ENCODE data around the gene RIPOR3. TPM values are rescaled to one million over a fixed set of nuclear protein-coding genes. Genes with fewer than 3 reads are reported as not detected.

Gene RIPOR3
- total RNA-seq, 1 donor from 2014 or later: 15.1 TPM

DNA sequence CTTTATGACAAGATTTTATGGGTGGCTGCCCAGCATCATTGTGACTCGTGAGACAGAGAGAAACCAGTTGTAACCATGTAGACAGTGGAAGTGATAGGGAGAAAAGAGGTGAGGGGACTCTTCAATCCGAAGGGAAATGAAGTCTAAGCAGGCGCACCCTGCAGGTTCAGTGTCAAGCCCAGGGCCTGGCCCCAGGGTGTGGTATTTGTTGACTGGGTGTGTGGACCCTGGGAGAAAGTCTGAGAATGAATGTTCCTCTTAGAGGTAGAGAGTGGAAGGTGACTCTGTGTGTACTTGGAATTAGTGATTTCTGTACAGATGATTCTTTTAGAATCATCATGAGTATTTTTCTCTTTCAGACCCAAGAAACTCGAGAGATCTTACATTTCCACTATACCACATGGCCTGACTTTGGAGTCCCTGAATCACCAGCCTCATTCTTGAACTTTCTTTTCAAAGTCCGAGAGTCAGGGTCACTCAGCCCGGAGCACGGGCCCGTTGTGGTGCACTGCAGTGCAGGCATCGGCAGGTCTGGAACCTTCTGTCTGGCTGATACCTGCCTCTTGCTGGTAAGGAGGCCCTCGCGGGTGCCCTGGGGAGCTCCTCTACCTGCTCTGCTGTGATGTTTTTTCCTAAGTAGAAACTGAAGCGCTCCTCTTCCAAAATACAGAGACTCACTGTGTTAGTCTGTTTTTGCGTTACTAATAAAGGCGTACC is 113.1 kb downstream of the RIPOR3 start:
- DNase-seq (ENCODE audit: low spot score in 2 of 2): peak in 1 of 2 donors; percentile 39
- Histone ChIP-seq H3K4me3 (no peak overlapping the region), H3K36me3 (peaks cover 65 to 79% of the 10 kb centered on the region in 2 donors), H3K4me1 (peaks cover 4 to 10% of the 10 kb centered on the region in 2 donors), H3K27ac (no peak overlapping the region), H3K27me3 (no peaks in the 10 kb centered on the region), H3K9me3 (no peaks in the 10 kb centered on the region)
- TF ChIP-seq, protein P1, sequence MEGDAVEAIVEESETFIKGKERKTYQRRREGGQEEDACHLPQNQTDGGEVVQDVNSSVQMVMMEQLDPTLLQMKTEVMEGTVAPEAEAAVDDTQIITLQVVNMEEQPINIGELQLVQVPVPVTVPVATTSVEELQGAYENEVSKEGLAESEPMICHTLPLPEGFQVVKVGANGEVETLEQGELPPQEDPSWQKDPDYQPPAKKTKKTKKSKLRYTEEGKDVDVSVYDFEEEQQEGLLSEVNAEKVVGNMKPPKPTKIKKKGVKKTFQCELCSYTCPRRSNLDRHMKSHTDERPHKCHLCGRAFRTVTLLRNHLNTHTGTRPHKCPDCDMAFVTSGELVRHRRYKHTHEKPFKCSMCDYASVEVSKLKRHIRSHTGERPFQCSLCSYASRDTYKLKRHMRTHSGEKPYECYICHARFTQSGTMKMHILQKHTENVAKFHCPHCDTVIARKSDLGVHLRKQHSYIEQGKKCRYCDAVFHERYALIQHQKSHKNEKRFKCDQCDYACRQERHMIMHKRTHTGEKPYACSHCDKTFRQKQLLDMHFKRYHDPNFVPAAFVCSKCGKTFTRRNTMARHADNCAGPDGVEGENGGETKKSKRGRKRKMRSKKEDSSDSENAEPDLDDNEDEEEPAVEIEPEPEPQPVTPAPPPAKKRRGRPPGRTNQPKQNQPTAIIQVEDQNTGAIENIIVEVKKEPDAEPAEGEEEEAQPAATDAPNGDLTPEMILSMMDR (IDR thresholded peaks at IDR 0.05): no peak
- intact Hi-C loops (cut with DNase I): loop anchor here (5.0 kb wide), 1 partner anchor 96 kb away; no protein-coding TSS in a partner anchor

DNA sequence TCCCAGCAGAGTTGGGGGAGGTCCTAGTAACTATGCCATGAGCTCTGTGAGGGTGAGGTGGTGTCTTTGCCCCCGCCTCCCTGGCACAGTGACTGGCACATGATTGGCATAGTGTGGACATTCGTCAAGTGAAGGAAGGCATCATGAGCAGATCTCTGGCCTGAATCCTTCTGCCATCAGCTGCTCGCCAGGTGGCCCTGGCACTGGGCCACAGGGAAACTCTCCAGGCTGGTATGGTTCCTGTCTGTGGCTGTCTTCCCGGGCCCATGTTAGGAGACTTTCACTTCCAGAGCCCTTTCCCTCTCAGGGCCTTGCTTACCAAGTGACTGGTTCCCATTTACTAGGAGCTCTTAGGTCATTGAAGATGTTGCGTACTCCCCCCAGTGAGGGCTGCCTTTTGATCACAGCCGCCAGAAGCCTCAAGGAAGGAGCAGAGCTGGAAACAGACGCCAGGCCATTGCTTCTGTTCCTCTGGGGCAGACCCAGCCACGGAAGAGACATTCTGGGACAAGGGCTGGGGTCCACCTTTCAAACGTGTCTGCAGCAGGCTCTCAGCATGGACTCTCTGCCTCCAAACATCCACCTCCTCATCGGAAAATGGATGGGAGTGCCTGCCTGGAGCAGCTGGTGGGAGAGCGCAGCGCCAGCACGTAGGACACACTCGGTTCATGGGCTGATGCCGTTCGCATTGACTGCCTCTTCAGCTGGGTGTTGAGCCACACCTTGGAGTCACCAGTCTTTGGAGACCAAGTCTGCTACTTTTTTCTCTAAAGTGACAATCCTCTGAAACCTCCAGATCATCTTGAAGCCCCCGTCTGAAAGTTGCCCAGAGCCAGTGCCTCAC is 113.9 kb downstream of the RIPOR3 start:
- peak in 1 of 2 donors; percentile 58 for DNase-seq (ENCODE audit: low spot score in 2 of 2)
- intact Hi-C loops (cut with DNase I): loop anchor here (5.0 kb wide), 1 partner anchor 95 kb away; no protein-coding TSS in a partner anchor
- H3K4me1 ChIP-seq: peaks cover 11 to 18% of the 10 kb centered on the region in 2 donors
- no peaks in the 10 kb centered on the region for H3K9me3 ChIP-seq
- no peak overlapping the region for H3K4me3 ChIP-seq
- TF ChIP-seq, protein P1 (IDR thresholded peaks at IDR 0.05): no peak
- H3K36me3 ChIP-seq: peaks cover 57 to 71% of the 10 kb centered on the region in 2 donors
- H3K27ac ChIP-seq: no peak overlapping the region
- no peaks in the 10 kb centered on the region for H3K27me3 ChIP-seq

DNA sequence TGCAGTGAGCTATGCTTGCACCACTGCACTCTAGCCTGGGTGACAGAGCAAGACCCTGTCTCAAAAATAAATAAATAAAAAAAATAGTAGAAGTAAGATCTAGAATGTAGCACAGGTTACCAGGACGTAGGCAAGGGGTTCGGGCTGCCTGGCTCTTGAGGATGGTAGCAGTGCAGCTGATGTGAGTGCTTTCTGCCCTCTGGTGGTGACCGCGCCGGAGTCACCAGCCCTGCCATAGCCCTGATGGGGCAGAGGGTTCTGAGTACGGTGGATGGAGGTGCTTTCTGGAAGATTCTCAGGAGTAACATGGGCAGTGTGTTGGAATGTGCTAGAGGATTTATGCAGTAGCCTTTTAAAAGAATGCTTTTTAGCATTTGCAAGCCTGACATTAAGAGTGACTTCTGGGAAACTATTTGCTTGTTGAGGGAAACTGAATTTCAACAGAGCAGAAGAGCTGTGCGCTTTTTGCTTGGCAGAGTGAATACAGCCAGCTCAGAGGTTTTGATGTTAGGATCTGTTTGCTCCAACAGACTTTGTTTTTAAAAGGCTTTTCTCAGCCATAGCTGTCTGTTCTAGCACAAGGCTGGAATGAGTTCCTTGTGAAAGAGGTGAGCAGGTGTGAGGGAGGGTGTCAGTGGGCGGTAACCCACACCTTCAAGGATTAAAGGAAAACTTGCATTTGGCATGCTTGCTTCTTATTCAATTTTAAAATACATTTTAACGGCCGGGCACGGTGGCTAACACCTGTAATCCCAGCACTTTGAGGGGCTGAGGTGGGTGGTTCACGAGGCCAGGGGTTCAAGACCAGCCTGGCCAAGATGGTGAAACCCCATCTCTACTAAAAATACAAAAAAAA is 115.2 kb downstream of the RIPOR3 start:
- Histone ChIP-seq H3K36me3 (peaks cover 47 to 58% of the 10 kb centered on the region in 2 donors), H3K27me3 (no peaks in the 10 kb centered on the region), H3K27ac (peak overlapping the region in 1 of 2 donors; percentile 38), H3K4me3 (no peak overlapping the region), H3K9me3 (no peaks in the 10 kb centered on the region), H3K4me1 (peaks cover 12 to 23% of the 10 kb centered on the region in 2 donors)
- intact Hi-C loops (cut with DNase I): loop anchor here (5.0 kb wide), 1 partner anchor 94 kb away; no protein-coding TSS in a partner anchor
- peak in 1 of 2 donors; percentile 78 for DNase-seq (ENCODE audit: low spot score in 2 of 2)
- TF ChIP-seq, protein P1 (IDR thresholded peaks at IDR 0.05): peak; percentile 45 to 75 (median 65)

DNA sequence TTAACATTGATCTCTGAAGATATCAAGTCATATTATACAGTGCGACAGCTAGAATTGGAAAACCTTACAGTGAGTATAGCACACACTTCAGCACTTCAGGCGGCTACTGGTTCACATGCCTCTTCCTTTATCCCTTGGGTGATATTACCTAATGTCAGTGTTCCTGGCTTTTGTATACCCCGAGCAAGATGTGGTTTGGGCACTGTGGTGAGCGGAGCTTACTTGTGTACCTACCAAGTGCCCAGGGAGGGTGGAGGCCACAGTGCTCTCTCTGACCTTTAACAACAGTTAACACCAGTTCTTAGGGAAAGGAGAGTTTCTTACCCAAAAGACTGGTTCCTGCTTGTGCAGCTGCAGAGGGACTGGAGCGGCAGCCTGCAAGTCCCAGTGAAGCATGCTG is 116.8 kb downstream of the RIPOR3 start:
- Histone ChIP-seq H3K27ac (peak overlapping the region; percentile 2 to 76), H3K4me3 (no peak overlapping the region), H3K36me3 (peaks cover 39 to 47% of the 10 kb centered on the region in 2 donors), H3K4me1 (peaks cover 12 to 23% of the 10 kb centered on the region in 2 donors), H3K27me3 (no peaks in the 10 kb centered on the region), H3K9me3 (no peaks in the 10 kb centered on the region)
- intact Hi-C loops (cut with DNase I): no loop called here
- TF ChIP-seq, protein P1 (IDR thresholded peaks at IDR 0.05): no peak
- peak in 1 of 2 donors; percentile 39 for DNase-seq (ENCODE audit: low spot score in 2 of 2)

DNA sequence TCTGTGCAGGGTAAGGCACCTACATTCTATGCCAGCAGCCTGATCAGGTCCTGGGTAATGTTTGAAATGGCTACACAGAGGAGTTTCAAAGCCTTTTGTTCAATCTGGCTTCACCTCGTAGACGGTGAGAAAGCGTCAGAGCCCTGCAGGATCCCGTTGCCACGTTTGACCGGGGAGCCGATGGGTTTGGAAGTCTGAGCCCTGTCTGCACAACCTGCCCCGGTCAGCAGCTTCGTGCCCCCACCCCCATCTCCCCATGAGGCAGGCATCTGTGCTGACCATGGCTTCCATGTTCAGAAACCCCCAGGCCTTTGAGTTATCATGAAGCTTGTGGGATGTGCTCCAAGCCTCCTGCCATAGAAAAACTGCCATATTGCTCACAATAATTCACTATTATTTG is 117.2 kb downstream of the RIPOR3 start:
- TF ChIP-seq, protein P1 (IDR thresholded peaks at IDR 0.05): no peak
- peaks cover 39 to 47% of the 10 kb centered on the region in 2 donors for H3K36me3 ChIP-seq
- H3K27me3 ChIP-seq: no peaks in the 10 kb centered on the region
- intact Hi-C loops (cut with DNase I): no loop called here
- no peak overlapping the region for H3K4me3 ChIP-seq
- H3K9me3 ChIP-seq: no peaks in the 10 kb centered on the region
- peaks cover 12 to 23% of the 10 kb centered on the region in 2 donors for H3K4me1 ChIP-seq
- H3K27ac ChIP-seq: peak overlapping the region; percentile 76 to 81
- DNase-seq (ENCODE audit: low spot score in 2 of 2): peak in 1 of 2 donors; percentile 58
